GM18498 (cell line): Measurements from ENCODE around the gene TXLNA.

Experiments used
- ATAC-seq: cut with Tn5 transposase; IDR thresholded peaks from one replicate; pipeline ENCODE4 v1.9.1; 2021; ENCODE audit warnings: mild to moderate bottlenecking, moderate library complexity; ENCODE audit not compliant: unreplicated experiment

The TXLNA gene

GRCh38 chr1:32242341-32242851 lies 62.9 kb downstream of the TXLNA start:
- ATAC-seq, result no peak

GRCh38 chr1:32246888-32247273 lies 67.4 kb downstream of the TXLNA start, which contains the start of gene FAM167B:
Gene FAM167B (plus strand): TSS chr1:32247222. CDS start chr1:32247422, 200 bp downstream.
- ATAC-seq, result no peak

GRCh38 chr1:32247452-32247851 lies 68.0 kb downstream of the TXLNA start:
- ATAC-seq, result no peak
